Hair follicle dermal papilla cell (primary cell): Measurements from ENCODE around the gene LGR4. TPM values are rescaled to one million over a fixed set of nuclear protein-coding genes. Genes with fewer than 3 reads are reported as not detected.

Experiments used
- small RNA-seq: library from RNA; depleted of rRNA; stranded (forward); fragments of <200 nt; gene quantifications from one replicate; pipeline ENCODE3, GENCODE V24; 2012
- total RNA-seq: library from RNA; depleted of rRNA; stranded (reverse); fragments of >200 nt; gene quantifications from 2 replicates; pipeline ENCODE4 v1.2.3, GENCODE V29; 2012

Gene LGR4
- 45.5 and 55.3 TPM in 2 replicates for total RNA-seq

GRCh38 chr11:27472398-27473016 lies at the start of gene LGR4:
Gene LGR4, minus strand, starts transcription at chr11:27472790. Its CDS starts 488 bp downstream, at chr11:27472302.

GRCh38 chr11:27506200-27507182 lies 33.9 kb upstream of the LGR4 start, which contains the start of gene LIN7C:
Gene LIN7C, minus strand, starts transcription at chr11:27506769. Its CDS starts 17 bp downstream, at chr11:27506752.

GRCh38 chr11:27362749-27363575 lies 109.6 kb downstream of the LGR4 start, which contains the start of gene CCDC34:
Gene CCDC34, minus strand, starts transcription at chr11:27363215. Its CDS starts 21 bp downstream, at chr11:27363194.

Small RNAs within 50 kb of the gene (small RNA-seq; reads per million reads assigned to genes)
- gene AC100771.1 (not detected), gene MIR8087 (not detected), gene RNA5SP339 (not detected)

Other genes starting within 250 kb of the LGR4 start
- 1.8 TPM in 2 replicates for gene CCDC34, start 109.6 kb downstream of the LGR4 start, total RNA-seq
- gene LIN7C, start 34.0 kb upstream of the LGR4 start, total RNA-seq = 53.9 and 56.1 TPM in 2 replicates
- 13.1 and 33.3 TPM in 2 replicates for gene BDNF, start 227.7 kb upstream of the LGR4 start, total RNA-seq